ENCODE results near the gene FCGR3A.
"Not testable (repeated sequence)": the region's sequence is repeated elsewhere in the genome, so short reads cannot be mapped to it uniquely, and the experiment has no call there.

FCGR3A gene

DNA sequence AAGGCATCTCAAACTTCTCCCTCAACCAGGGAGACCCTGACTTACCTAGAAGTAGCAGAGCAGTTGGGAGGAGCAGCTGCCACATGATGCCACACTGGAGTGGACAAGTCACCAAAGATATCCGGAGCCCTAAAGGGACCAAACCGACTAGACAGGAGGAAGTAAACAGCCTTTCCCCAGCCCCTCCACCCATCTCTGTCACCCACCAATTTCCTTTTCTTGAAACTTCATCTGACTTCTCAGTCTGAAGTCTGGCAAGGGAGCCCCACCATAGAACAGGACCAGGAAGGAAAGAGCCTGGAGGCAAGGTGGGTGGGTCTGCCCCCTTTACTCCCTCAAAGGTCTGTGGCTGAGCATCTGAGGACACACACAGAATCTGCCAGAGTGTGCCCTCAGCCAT is at the start of gene FCGR3A:
Gene FCGR3A, minus strand, starts transcription at position 167 of the 400 bp plus-strand sequence. Its CDS starts 82 bp downstream, at position 85.
- DNase-seq, result no peak

DNA sequence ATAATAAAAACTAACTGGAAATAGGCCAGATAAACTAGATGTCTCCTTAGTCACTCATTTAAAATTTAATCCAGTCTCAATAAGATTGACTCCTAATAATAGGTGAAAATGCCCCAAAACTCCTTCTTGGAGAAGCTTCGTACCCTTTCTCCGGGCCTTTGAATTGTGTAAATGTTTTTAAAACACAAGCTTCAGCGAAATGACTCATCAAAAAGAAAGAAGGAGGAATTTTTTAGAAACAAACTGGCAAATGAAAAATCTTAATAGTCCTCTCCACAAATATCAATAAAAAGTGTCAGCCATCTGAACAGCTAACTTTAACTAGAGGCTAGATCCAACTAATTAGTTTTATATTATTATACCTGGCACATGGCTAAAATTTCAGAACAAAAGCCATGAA is 47.5 kb upstream of the FCGR3A start:
- DNase-seq, result not testable (repeated sequence)

DNA sequence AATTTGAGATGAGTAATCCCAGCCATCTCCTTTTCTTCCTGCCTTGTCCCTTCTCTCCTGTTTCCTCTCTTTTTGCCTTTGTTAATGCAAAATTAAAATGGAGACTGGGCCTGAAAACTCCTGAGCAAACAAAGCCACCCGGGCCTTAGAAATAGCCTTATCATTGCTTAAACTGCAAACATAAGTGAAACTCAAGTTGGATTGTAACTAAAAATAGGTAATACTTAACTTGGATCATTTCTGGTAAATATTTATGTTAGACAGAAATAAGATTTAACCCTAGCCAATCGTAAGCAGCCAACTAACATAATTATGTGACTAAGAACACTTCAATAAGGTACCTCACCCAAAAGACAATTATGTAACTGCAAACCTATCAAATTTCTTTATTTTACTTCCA is 46.0 kb upstream of the FCGR3A start:
- DNase-seq, result not testable (repeated sequence)

- not testable (repeated sequence) for DNase-seq
Measured at GRCh38 chr1:161595173-161595572, 45.6 kb upstream of the FCGR3A start.

DNA sequence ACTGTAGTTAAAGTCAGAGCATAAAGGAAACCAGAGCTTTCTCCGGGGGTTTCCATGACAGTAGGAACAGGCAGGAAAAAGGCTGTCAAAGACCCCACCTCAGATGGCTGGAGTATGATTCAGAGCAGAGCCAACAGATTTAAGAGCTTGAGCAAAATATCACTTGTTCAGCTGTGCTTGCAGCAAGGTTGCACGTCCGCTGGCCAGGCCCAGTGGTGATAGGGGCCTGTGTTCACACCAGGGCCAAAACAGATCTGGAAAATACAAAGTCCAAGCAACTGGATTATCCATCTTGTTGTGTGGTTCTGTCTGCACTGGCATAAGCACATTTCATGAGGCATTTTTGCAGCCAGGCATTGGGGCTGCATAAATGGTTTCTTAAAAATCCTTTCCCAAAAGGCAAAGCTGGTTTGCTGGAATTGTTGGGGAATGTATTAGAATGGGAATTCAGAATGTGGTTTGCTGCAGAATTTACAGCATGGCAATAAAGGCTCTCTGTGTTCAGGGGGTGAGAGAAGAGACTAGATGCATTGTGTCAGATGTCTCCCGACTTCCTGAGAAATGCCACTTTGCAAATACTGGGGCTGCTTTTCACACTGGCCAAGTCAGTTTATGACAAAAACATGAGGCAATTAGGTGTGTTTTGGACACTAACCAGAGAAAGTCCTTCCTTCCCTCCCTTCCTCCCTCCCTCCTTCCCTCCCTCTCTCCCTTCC is 44.8 kb upstream of the FCGR3A start:
- not testable (repeated sequence) for DNase-seq

DNA sequence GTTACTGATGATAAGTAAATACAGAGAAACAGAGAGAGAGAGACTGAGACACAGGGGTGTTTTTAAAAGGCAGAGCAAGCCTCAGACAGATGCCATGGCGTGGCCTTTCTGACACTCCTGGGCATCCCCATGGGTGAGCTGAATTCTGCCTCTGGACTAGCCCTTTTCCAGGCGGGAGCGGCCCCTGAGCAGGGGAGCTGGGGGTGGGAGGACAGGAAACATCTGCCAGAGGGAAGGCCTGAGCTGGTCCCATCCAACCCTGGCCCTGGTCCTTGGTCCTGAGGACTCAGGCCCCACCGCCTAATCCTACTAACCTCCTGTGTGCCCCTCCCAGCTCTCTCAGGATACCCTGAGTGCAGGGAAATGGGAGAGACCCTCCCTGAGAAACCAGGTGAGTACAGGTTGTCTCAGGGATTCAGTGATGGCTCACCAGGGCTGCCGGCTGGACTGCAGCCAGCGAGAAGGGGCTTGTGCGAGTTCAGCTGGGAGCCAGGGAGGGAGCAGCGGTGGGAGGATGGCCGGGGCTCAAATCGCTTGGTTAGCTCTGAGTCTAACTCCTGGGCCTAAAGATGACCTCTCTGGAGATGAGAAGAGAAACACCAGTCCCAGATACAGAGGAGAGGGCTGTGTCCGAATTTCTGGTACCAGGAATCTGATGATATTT is 43.6 kb upstream of the FCGR3A start:
- not testable (repeated sequence) for DNase-seq

GRCh38 chr1:161592586-161592985 is 43.0 kb upstream of the FCGR3A start:
- DNase-seq, result not testable (repeated sequence)

GRCh38 chr1:161589920-161590319 is 40.3 kb upstream of the FCGR3A start:
- not testable (repeated sequence) for DNase-seq

GRCh38 chr1:161589365-161589764 is 39.7 kb upstream of the FCGR3A start:
- not testable (repeated sequence) for DNase-seq

DNA sequence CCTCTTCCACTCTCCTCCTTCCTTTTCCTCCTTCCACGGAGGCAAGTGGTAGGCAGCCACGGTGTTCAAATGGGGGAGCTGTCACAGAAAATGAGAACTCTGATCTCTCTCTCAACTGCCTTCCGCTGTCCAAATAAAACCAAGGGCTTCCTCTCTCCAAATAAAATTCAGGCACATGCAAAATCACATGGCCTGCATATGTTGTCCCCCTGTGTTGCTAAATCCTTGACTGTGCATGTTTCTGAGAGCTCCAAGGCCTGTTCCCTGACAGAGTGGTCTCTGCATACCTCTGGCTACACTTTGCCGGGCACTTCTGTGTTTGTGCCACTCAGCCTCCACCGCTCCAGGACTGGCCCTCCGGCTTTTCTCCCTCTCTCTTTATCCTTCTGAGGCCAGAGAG is 39.0 kb upstream of the FCGR3A start:
- not testable (repeated sequence) for DNase-seq

DNA sequence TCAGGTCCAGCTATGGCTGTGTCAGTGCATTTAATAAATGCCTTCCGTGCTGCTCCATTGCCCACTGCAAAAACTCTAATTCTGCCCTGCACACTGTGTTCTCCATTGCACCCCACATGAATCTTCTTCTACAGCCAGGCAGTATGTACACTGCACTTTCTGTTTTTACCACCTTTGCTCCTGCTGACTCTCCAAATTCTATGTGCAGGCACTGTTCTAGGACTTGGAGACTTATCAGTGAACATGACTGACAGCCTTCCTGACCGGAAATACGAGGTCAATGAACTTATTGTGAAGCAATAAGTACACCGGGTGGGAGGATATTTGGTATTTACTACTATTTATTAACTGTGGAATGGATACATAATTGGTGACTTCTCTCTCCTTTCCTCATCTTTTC is 33.3 kb upstream of the FCGR3A start:
- not testable (repeated sequence) for DNase-seq

GRCh38 chr1:161580879-161581537 is 31.4 kb upstream of the FCGR3A start:
- DNase-seq, result not testable (repeated sequence)

- not testable (repeated sequence) for DNase-seq
Measured at GRCh38 chr1:161579856-161580507, 30.4 kb upstream of the FCGR3A start.

- not testable (repeated sequence) for DNase-seq
Measured at GRCh38 chr1:161576676-161577075, 27.1 kb upstream of the FCGR3A start.

DNA sequence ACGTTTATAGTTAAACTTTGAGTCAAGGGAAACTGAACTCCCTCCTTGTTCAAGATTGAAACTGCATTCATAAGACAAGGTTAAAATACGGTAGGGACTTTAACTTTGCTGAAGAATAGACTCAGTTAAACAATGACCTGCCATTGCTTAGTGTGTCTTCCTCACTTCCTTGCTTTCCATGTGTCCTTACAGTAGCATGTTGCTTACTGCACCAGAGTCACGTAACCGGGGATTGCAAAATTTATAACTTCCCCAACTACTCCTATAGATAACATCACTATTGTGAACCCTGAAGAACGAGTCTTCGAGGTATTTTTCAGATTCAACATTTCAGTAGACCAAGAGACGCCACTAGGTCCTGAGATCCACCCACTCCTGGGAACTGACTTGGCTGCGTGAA is 22.1 kb upstream of the FCGR3A start:
- not testable (repeated sequence) for DNase-seq

DNA sequence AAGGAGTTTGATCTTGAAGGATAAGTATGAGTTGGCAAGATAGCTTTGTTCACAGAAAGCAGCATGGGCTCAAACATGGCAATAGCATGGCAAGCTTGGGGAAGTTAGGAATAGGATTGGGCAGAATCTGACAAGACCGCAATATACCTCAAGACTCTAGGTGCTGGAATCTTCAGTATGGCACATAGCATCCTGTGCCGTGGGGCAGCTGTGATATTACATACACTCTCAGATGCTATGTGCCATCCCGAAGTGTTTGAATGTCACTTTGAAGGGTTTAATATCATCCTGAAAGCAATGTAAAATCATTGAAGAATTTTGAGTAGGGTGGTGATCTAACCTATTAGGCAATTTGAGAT is 17.0 kb upstream of the FCGR3A start:
- not testable (repeated sequence) for DNase-seq

- not testable (repeated sequence) for DNase-seq
Measured at GRCh38 chr1:161563522-161563921, 13.9 kb upstream of the FCGR3A start.

DNA sequence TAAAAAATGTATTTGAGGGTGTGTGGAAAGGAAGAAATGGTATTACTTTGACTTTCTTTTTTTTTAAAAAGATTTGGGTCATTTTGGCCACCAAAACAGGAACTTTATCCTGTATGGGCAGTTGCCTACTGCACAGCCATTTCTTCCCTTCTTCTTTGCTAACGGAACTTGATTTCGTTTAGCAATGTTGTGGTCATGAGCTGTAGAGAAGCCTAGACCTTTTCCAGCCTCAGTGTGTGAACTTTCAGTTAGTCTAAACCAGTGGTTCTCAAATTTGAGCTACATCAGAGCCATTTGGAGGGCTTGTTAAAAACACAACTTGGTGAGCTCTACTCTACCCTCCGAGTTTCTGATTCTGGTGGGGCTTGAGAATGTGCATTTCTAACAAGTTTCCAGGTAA is 12.8 kb upstream of the FCGR3A start:
- not testable (repeated sequence) for DNase-seq

DNA sequence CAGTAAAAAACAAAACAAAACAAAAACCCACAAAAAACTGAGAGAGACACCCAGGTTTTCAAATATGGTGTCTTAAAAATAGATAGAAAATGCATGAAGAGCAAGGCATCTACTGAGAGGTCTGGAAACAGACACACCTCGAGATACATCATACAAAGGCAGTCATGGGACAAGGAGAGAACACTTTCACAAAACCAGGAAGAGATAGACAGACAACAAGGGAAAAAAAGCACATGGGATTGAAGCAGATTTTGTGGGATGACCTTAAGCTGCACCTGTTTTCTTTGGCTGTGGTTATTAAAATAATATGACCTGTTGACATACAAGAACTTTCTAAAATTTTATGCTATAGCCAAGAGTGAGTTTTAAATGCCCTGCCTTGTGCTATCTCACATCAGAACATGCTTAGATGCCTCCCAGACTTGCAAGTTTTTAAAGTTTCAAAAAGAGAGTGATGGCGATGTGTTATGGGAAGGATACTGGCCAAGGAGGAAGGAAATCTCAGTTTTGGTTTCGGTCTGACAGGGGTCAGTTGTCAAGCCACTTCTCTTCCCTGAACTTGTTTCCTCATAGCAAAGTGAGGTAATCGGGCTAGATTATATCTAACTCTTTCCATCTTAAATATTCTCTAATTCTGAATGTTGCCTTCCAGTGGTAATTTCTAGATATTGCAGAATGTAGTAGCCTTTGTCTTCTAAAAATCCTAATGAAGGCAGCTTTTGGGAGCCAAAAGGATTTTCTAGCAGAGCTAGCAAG is 11.5 kb upstream of the FCGR3A start:
- not testable (repeated sequence) for DNase-seq

- DNase-seq, result not testable (repeated sequence)
Measured at GRCh38 chr1:161557506-161558450, 8.2 kb upstream of the FCGR3A start.

GRCh38 chr1:161556990-161557389 is 7.4 kb upstream of the FCGR3A start:
- not testable (repeated sequence) for DNase-seq

Data from activated CD4-positive, alpha-beta T cell treated with anti-CD3 and anti-CD28 coated beads for 1 hour (primary cell).